GM21360 (cell line): ENCODE results near the gene CSF1.
"Not testable (repeated sequence)": the region's sequence is repeated elsewhere in the genome, so short reads cannot be mapped to it uniquely, and the experiment has no call there.

Experiments used
- ATAC-seq: cut with Tn5 transposase; IDR thresholded peaks from one replicate; pipeline ENCODE4 v1.9.1; 2021; ENCODE audit warnings: mild to moderate bottlenecking, moderate library complexity; ENCODE audit not compliant: unreplicated experiment

CSF1 gene

GRCh38 chr1:109933856-109934711 lies 23.4 kb downstream of the CSF1 start:
- no peak for ATAC-seq

GRCh38 chr1:109935451-109935900 lies 24.8 kb downstream of the CSF1 start:
- no peak for ATAC-seq

GRCh38 chr1:109937738-109938137 lies 27.1 kb downstream of the CSF1 start:
- ATAC-seq = no peak

GRCh38 chr1:109938556-109938955 lies 27.9 kb downstream of the CSF1 start:
- no peak for ATAC-seq

- ATAC-seq = no peak
Observed at GRCh38 chr1:109942434-109942833, 31.8 kb downstream of the CSF1 start.

GRCh38 chr1:109944541-109944940 lies 33.9 kb downstream of the CSF1 start:
- ATAC-seq = no peak

GRCh38 chr1:109946511-109946910 lies 35.9 kb downstream of the CSF1 start:
- ATAC-seq = no peak

- ATAC-seq = no peak
Observed at GRCh38 chr1:109947582-109948284, 37.1 kb downstream of the CSF1 start.

GRCh38 chr1:109948285-109948630 lies 37.6 kb downstream of the CSF1 start:
- no peak for ATAC-seq

GRCh38 chr1:109950038-109950437 lies 39.4 kb downstream of the CSF1 start:
- ATAC-seq = no peak

- no peak for ATAC-seq
Observed at GRCh38 chr1:109950509-109950908, 39.9 kb downstream of the CSF1 start.

GRCh38 chr1:109951501-109951900 lies 40.9 kb downstream of the CSF1 start:
- ATAC-seq = not testable (repeated sequence)

GRCh38 chr1:109954041-109954512 lies 43.4 kb downstream of the CSF1 start:
- ATAC-seq = no peak

GRCh38 chr1:109959632-109959973 lies 49.0 kb downstream of the CSF1 start:
- no peak for ATAC-seq

GRCh38 chr1:109959974-109960744 lies 49.5 kb downstream of the CSF1 start:
- no peak for ATAC-seq

- ATAC-seq = no peak
Observed at GRCh38 chr1:109960745-109961094, 50.1 kb downstream of the CSF1 start.

- ATAC-seq = no peak
Observed at GRCh38 chr1:109963864-109964263, 53.2 kb downstream of the CSF1 start.

- ATAC-seq = no peak
Observed at GRCh38 chr1:109969146-109969829, 58.6 kb downstream of the CSF1 start.

- ATAC-seq = no peak
Observed at GRCh38 chr1:109969907-109970306, 59.3 kb downstream of the CSF1 start.

GRCh38 chr1:109971559-109971958 lies 60.9 kb downstream of the CSF1 start:
- ATAC-seq = no peak

- no peak for ATAC-seq
Observed at GRCh38 chr1:109974191-109974590, 63.5 kb downstream of the CSF1 start.
